HEK293 (cell line): ENCODE results near the gene RHBDF2.
A peak's percentile ranks its signal among the peaks of the same experiment; 100 is the strongest.

ENCODE experiments used
- GLIS1 ChIP-seq: fragments of 450-650 bp; formaldehyde crosslinking; IDR thresholded peaks from 2 replicates; pipeline ENCODE4 v1.5.1; 2016; ENCODE audit warnings: missing biosample characterization, missing genetic modification characterization
- GLIS2 ChIP-seq: fragments of 450-650 bp; formaldehyde crosslinking; IDR thresholded peaks from 2 replicates; pipeline ENCODE4 v1.5.1; 2016; ENCODE audit warnings: missing biosample characterization, missing genetic modification characterization
- MEIS1 ChIP-seq: sonication (generic); formaldehyde crosslinking; IDR thresholded peaks from 2 replicates; pipeline ENCODE4 v1.8.1; 2022; ENCODE audit warnings: missing genetic modification reagents, mild to moderate bottlenecking, borderline replicate concordance
- SCRT2 ChIP-seq: fragments of 450-650 bp; formaldehyde crosslinking; IDR thresholded peaks from 2 replicates; pipeline ENCODE4 v1.5.1; 2016; ENCODE audit warnings: missing biosample characterization, missing genetic modification characterization
- ZBTB20 ChIP-seq: fragments of 450-650 bp; formaldehyde crosslinking; IDR thresholded peaks from 2 replicates; pipeline ENCODE4 v1.5.1; 2016; ENCODE audit warnings: missing biosample characterization, missing genetic modification characterization
- ZBTB21 ChIP-seq: fragments of 450-650 bp; formaldehyde crosslinking; IDR thresholded peaks from 2 replicates; pipeline ENCODE4 v1.5.1; 2017; ENCODE audit warnings: missing biosample characterization, missing genetic modification characterization
- ZBTB7A ChIP-seq: fragments of 450-650 bp; formaldehyde crosslinking; IDR thresholded peaks from 2 replicates; pipeline ENCODE4 v1.5.1; 2016; ENCODE audit warnings: low read depth, missing biosample characterization, missing genetic modification characterization
- ZNF10 ChIP-seq: fragments of 450-650 bp; formaldehyde crosslinking; IDR thresholded peaks from 2 replicates; pipeline ENCODE4 v1.5.1; 2017; ENCODE audit warnings: missing biosample characterization, missing genetic modification characterization
- ZNF121 ChIP-seq: fragments of 450-650 bp; formaldehyde crosslinking; IDR thresholded peaks from 2 replicates; pipeline ENCODE4 v1.5.1; 2016; ENCODE audit warnings: missing biosample characterization, missing genetic modification characterization
- ZNF2 ChIP-seq: fragments of 450-650 bp; formaldehyde crosslinking; IDR thresholded peaks from 2 replicates; pipeline ENCODE4 v1.5.1; 2016; ENCODE audit warnings: missing biosample characterization, missing genetic modification characterization
- ZNF202 ChIP-seq: fragments of 450-650 bp; formaldehyde crosslinking; IDR thresholded peaks from 2 replicates; pipeline ENCODE4 v1.5.1; 2016; ENCODE audit warnings: missing biosample characterization, missing genetic modification characterization, borderline replicate concordance
- ZNF214 ChIP-seq: fragments of 450-650 bp; formaldehyde crosslinking; IDR thresholded peaks from 2 replicates; pipeline ENCODE4 v1.5.1; 2017; ENCODE audit warnings: missing biosample characterization, mild to moderate bottlenecking, missing genetic modification characterization, borderline replicate concordance
- ZNF274 ChIP-seq, 2 experiments: fragments of 200-500 bp in 1 of 2; fragments of 450-650 bp in 1 of 2; sonication (Bioruptor generic) in 1 of 2; formaldehyde crosslinking in 1 of 2; IDR thresholded peaks; 2 replicates each; pipeline versions ENCODE4 v1.5.1 to v1.6.1; 2014 to 2016; ENCODE audit warnings: borderline replicate concordance in 1 of 2, inconsistent platforms in 1 of 2, low read length in 1 of 2, missing biosample characterization in 1 of 2, missing genetic modification characterization in 1 of 2
- ZNF311 ChIP-seq: fragments of 450-650 bp; formaldehyde crosslinking; IDR thresholded peaks from 2 replicates; pipeline ENCODE4 v1.5.1; 2017; ENCODE audit warnings: missing biosample characterization, missing genetic modification characterization, borderline replicate concordance
- ZNF426 ChIP-seq: fragments of 450-650 bp; formaldehyde crosslinking; IDR thresholded peaks from 2 replicates; pipeline ENCODE4 v1.5.1; 2017; ENCODE audit warnings: missing biosample characterization, missing genetic modification characterization, mild to moderate bottlenecking, inconsistent platforms, moderate library complexity
- ZNF529 ChIP-seq: fragments of 450-650 bp; formaldehyde crosslinking; IDR thresholded peaks from 2 replicates; pipeline ENCODE4 v1.5.1; 2017; ENCODE audit warnings: missing genetic modification characterization, missing biosample characterization; ENCODE audit not compliant: insufficient replicate concordance
- ZNF549 ChIP-seq: fragments of 450-650 bp; IDR thresholded peaks from 2 replicates; pipeline ENCODE4 v1.5.1; 2018; ENCODE audit warnings: missing biosample characterization, missing genetic modification characterization, mild to moderate bottlenecking, inconsistent platforms, moderate library complexity
- ZNF600 ChIP-seq: fragments of 450-650 bp; formaldehyde crosslinking; IDR thresholded peaks from 2 replicates; pipeline ENCODE4 v1.5.1; 2016; ENCODE audit warnings: missing biosample characterization, missing genetic modification characterization
- ZNF621 ChIP-seq: fragments of 450-650 bp; formaldehyde crosslinking; IDR thresholded peaks from 2 replicates; pipeline ENCODE4 v1.5.1; 2017; ENCODE audit warnings: missing biosample characterization, missing genetic modification characterization
- ZNF670 ChIP-seq: fragments of 450-650 bp; formaldehyde crosslinking; IDR thresholded peaks from 2 replicates; pipeline ENCODE4 v1.5.1; 2016; ENCODE audit warnings: missing biosample characterization, missing genetic modification characterization, low read depth
- ZNF830 ChIP-seq: fragments of 450-650 bp; IDR thresholded peaks from 2 replicates; pipeline ENCODE4 v1.5.0; 2018; ENCODE audit warnings: missing biosample characterization, missing genetic modification characterization, low read depth, mild to moderate bottlenecking, moderate library complexity
- TF ChIP-seq, protein P1 (sequence below): fragments of 450-650 bp; formaldehyde crosslinking; IDR thresholded peaks from 2 replicates; pipeline ENCODE4 v1.5.1; 2016; ENCODE audit warnings: missing biosample characterization, missing genetic modification characterization
- TF ChIP-seq, protein P2 (sequence below): fragments of 450-650 bp; formaldehyde crosslinking; IDR thresholded peaks from 2 replicates; pipeline ENCODE4 v1.5.1; 2016; ENCODE audit warnings: missing biosample characterization, missing genetic modification characterization
- TF ChIP-seq, protein P3 (sequence below): fragments of 450-650 bp; IDR thresholded peaks from 2 replicates; pipeline ENCODE4 v1.5.1; 2018; ENCODE audit warnings: missing biosample characterization, missing genetic modification characterization
- TF ChIP-seq, protein P4 (sequence below): fragments of 450-650 bp; formaldehyde crosslinking; IDR thresholded peaks from 2 replicates; pipeline ENCODE4 v1.5.1; 2016; ENCODE audit warnings: missing biosample characterization, missing genetic modification characterization
- TF ChIP-seq, protein P5 (sequence below): fragments of 450-650 bp; formaldehyde crosslinking; IDR thresholded peaks from 2 replicates; pipeline ENCODE4 v1.5.1; 2016; ENCODE audit warnings: missing biosample characterization, missing genetic modification characterization, low read depth
- TF ChIP-seq, protein P6 (sequence below): fragments of 450-650 bp; formaldehyde crosslinking; IDR thresholded peaks from 2 replicates; pipeline ENCODE4 v1.5.1; 2016; ENCODE audit warnings: missing biosample characterization, missing genetic modification characterization

The RHBDF2 gene

DNA sequence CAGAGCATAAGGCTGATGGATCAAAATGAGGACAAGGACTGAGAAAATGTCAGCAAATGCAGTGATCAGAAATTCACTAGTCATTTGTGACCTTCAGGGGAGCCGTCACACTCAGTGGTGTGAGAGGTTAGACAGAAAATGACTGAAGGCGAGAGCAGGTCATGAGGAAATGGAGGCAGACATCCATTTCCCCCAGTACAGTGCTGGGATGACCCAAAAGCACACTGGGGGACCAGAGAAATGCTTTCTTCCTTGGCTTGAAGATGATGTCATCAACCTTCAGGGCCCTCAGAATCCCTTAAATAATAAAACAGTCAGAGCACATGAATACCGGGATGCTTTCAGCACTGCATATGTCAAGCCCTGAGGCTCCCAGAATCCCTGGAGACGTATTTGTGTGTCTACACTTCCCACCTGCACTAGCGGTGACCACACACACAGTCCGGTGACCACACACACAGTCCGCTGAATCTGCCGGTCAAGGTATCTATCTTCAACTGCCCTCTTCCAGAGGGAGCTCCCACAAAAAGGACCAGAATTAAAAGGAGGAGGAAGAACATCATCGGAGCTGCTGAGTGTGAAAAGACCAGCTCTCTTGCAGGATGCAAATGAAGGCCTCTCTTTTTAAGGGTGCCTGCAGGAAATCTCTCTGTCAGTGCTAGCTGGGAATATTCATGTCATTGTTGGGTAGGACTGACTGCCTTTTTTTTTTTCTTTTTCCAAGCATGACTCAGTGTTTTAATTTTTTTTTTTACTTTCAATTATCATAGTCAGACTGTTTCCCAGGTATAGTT, 56.5 kb downstream of the RHBDF2 start (continued):
- TF ChIP-seq, protein P1, sequence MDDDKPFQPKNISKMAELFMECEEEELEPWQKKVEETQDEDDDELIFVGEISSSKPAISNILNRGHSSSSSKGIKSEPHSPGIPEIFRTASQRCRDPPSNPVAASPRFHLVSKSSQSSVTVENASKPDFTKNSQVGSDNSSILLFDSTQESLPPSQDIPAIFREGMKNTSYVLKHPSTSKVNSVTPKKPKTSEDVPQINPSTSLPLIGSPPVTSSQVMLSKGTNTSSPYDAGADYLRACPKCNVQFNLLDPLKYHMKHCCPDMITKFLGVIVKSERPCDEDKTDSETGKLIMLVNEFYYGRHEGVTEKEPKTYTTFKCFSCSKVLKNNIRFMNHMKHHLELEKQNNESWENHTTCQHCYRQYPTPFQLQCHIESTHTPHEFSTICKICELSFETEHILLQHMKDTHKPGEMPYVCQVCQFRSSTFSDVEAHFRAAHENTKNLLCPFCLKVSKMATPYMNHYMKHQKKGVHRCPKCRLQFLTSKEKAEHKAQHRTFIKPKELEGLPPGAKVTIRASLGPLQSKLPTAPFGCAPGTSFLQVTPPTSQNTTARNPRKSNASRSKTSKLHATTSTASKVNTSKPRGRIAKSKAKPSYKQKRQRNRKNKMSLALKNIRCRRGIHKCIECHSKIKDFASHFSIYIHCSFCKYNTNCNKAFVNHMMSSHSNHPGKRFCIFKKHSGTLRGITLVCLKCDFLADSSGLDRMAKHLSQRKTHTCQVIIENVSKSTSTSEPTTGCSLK: no peak
- no peak; the same call in 1 of the 2 replicates for TF ChIP-seq GLIS2 (tag by site-specific recombination)
- no peak for TF ChIP-seq ZNF670 (tag by site-specific recombination)
- TF ChIP-seq ZNF830 (tag by site-specific recombination): no peak
- no peak for TF ChIP-seq ZNF600 (tag by site-specific recombination)
- TF ChIP-seq, protein P2, sequence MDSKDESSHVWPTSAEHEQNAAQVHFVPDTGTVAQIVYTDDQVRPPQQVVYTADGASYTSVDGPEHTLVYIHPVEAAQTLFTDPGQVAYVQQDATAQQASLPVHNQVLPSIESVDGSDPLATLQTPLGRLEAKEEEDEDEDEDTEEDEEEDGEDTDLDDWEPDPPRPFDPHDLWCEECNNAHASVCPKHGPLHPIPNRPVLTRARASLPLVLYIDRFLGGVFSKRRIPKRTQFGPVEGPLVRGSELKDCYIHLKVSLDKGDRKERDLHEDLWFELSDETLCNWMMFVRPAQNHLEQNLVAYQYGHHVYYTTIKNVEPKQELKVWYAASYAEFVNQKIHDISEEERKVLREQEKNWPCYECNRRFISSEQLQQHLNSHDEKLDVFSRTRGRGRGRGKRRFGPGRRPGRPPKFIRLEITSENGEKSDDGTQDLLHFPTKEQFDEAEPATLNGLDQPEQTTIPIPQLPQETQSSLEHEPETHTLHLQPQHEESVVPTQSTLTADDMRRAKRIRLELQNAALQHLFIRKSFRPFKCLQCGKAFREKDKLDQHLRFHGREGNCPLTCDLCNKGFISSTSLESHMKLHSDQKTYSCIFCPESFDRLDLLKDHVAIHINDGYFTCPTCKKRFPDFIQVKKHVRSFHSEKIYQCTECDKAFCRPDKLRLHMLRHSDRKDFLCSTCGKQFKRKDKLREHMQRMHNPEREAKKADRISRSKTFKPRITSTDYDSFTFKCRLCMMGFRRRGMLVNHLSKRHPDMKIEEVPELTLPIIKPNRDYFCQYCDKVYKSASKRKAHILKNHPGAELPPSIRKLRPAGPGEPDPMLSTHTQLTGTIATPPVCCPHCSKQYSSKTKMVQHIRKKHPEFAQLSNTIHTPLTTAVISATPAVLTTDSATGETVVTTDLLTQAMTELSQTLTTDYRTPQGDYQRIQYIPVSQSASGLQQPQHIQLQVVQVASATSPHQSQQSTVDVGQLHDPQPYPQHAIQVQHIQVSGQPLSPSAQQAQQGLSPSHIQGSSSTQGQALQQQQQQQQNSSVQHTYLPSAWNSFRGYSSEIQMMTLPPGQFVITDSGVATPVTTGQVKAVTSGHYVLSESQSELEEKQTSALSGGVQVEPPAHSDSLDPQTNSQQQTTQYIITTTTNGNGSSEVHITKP (tag by site-specific recombination): peak; percentile 83
- TF ChIP-seq, protein P3, sequence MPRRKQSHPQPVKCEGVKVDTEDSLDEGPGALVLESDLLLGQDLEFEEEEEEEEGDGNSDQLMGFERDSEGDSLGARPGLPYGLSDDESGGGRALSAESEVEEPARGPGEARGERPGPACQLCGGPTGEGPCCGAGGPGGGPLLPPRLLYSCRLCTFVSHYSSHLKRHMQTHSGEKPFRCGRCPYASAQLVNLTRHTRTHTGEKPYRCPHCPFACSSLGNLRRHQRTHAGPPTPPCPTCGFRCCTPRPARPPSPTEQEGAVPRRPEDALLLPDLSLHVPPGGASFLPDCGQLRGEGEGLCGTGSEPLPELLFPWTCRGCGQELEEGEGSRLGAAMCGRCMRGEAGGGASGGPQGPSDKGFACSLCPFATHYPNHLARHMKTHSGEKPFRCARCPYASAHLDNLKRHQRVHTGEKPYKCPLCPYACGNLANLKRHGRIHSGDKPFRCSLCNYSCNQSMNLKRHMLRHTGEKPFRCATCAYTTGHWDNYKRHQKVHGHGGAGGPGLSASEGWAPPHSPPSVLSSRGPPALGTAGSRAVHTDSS (tag by site-specific recombination): no peak
- no peak for TF ChIP-seq MEIS1 (CRISPR knock-in tag)
- TF ChIP-seq, protein P4, sequence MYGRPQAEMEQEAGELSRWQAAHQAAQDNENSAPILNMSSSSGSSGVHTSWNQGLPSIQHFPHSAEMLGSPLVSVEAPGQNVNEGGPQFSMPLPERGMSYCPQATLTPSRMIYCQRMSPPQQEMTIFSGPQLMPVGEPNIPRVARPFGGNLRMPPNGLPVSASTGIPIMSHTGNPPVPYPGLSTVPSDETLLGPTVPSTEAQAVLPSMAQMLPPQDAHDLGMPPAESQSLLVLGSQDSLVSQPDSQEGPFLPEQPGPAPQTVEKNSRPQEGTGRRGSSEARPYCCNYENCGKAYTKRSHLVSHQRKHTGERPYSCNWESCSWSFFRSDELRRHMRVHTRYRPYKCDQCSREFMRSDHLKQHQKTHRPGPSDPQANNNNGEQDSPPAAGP (tag by site-specific recombination): 0 out of 2 replicates have a peak, but pooled peaks have one; percentile 20
- TF ChIP-seq ZNF426 (tag by site-specific recombination): no peak
- no peak for TF ChIP-seq SCRT2 (tag by site-specific recombination)
- no peak for TF ChIP-seq ZBTB20 (tag by site-specific recombination)
- no peak for TF ChIP-seq ZNF311 (tag by site-specific recombination)
- TF ChIP-seq, protein P5, sequence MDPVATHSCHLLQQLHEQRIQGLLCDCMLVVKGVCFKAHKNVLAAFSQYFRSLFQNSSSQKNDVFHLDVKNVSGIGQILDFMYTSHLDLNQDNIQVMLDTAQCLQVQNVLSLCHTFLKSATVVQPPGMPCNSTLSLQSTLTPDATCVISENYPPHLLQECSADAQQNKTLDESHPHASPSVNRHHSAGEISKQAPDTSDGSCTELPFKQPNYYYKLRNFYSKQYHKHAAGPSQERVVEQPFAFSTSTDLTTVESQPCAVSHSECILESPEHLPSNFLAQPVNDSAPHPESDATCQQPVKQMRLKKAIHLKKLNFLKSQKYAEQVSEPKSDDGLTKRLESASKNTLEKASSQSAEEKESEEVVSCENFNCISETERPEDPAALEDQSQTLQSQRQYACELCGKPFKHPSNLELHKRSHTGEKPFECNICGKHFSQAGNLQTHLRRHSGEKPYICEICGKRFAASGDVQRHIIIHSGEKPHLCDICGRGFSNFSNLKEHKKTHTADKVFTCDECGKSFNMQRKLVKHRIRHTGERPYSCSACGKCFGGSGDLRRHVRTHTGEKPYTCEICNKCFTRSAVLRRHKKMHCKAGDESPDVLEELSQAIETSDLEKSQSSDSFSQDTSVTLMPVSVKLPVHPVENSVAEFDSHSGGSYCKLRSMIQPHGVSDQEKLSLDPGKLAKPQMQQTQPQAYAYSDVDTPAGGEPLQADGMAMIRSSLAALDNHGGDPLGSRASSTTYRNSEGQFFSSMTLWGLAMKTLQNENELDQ (tag by site-specific recombination): no peak
- TF ChIP-seq, protein P6, sequence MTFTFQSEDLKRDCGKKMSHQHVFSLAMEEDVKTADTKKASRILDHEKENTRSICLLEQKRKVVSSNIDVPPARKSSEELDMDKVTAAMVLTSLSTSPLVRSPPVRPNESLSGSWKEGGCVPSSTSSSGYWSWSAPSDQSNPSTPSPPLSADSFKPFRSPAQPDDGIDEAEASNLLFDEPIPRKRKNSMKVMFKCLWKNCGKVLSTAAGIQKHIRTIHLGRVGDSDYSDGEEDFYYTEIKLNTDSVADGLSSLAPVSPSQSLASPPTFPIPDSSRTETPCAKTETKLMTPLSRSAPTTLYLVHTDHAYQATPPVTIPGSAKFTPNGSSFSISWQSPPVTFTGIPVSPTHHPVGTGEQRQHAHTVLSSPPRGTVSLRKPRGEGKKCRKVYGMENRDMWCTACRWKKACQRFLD (tag by site-specific recombination): no peak
- no peak for TF ChIP-seq ZNF274 (IDR thresholded peaks at IDR 0.05; ENCODE audit: low read length)
- no peak for TF ChIP-seq ZNF274 (tag by site-specific recombination; IDR thresholded peaks at IDR 0.05; ENCODE audit: borderline replicate concordance)
- no peak for TF ChIP-seq ZNF549 (tag by site-specific recombination)
- no peak for TF ChIP-seq ZNF2 (tag by site-specific recombination)
- TF ChIP-seq ZNF10: no peak
- TF ChIP-seq ZNF202 (tag by site-specific recombination): no peak
- 0 out of 2 replicates have a peak, but pooled peaks have one; percentile 22 for TF ChIP-seq ZBTB21
- TF ChIP-seq ZNF621 (tag by site-specific recombination): no peak
- TF ChIP-seq ZNF121 (tag by site-specific recombination): no peak
- TF ChIP-seq ZNF214 (tag by site-specific recombination): no peak
- no peak for TF ChIP-seq ZNF529 (tag by site-specific recombination)
- TF ChIP-seq GLIS1 (tag by site-specific recombination): peak; percentile 50
- no peak for TF ChIP-seq ZBTB7A (tag by site-specific recombination)
